SJCRH30 (cell line): ENCODE measurements around the gene MEPE. TPM values are rescaled to one million over a fixed set of nuclear protein-coding genes. Genes with fewer than 3 reads are reported as not detected.
"Not testable (repeated sequence)": the region's sequence is repeated elsewhere in the genome, so short reads cannot be mapped to it uniquely, and the experiment has no call there.

Experiments
- DNase-seq, 2 experiments: peaks; one replicate each; pipeline ENCODE4 v3.0.0-alpha.2; 2015 to 2020
- H3K27ac ChIP-seq: fragments of 250-450 bp; sonication (Bioruptor Pico); 2 replicates; pipeline ENCODE4 v1.5.1; 2020; ENCODE audit warnings: mild to moderate bottlenecking, moderate library complexity
- H3K27me3 ChIP-seq: fragments of 250-450 bp; sonication (Bioruptor Pico); 2 replicates; pipeline ENCODE4 v1.5.1; 2020; ENCODE audit warnings: mild to moderate bottlenecking, moderate library complexity
- H3K36me3 ChIP-seq: fragments of 250-450 bp; sonication (Bioruptor Pico); 2 replicates; pipeline ENCODE4 v1.5.1; 2020; ENCODE audit warnings: mild to moderate bottlenecking, moderate library complexity
- H3K4me1 ChIP-seq: fragments of 250-450 bp; sonication (Bioruptor Pico); 2 replicates; pipeline ENCODE4 v1.5.1; 2020; ENCODE audit warnings: mild to moderate bottlenecking, moderate library complexity
- H3K4me3 ChIP-seq: fragments of 250-450 bp; sonication (Bioruptor Pico); 2 replicates; pipeline ENCODE4 v1.5.1; 2020; ENCODE audit warnings: mild to moderate bottlenecking, moderate library complexity
- H3K9me3 ChIP-seq: fragments of 250-450 bp; sonication (Bioruptor Pico); replicated peaks from 2 replicates; pipeline ENCODE4 v1.5.1; 2020; ENCODE audit warnings: mild to moderate bottlenecking, moderate library complexity
- total RNA-seq: library from RNA; depleted of rRNA; stranded (reverse); fragments of >200 nt; shearing (Covaris generic); gene quantifications from 2 replicates; pipeline ENCODE4 v1.2.3, GENCODE V29; 2014; rRNA removed

MEPE gene
- total RNA-seq, 1 experiment from 2014 or later, result not detected

- no peak for DNase-seq
- H3K4me1 ChIP-seq, result no peaks in the 10 kb centered on the region
Measured at GRCh38 chr4:87884976-87885549, 52.3 kb downstream of the MEPE start.

DNA sequence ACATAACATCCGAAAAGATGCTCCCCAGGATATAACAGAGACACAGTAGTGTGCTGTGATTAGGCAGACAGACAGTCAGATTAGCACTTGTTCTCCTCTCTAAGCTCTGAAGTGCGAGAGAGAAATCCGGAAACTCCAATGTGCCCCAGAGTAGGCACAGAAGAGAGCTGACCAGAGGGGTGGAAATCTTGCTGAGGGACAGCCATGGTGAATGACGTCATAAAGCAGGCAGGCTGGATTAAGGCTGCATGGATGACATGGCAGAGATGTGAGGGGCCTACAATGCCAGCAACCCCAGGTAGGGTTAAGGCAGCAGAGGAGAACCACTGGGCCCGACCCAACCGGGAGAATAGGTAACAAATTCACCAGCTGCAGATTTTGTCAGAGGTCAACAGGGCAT, 53.3 kb downstream of the MEPE start:
- H3K4me3 ChIP-seq, result no peak overlapping the region
- no peak for DNase-seq

More at GRCh38 chr4:87884976-87885549, 52.3 kb downstream of the MEPE start:
- Histone ChIP-seq H3K27me3 (no peaks in the 10 kb centered on the region), H3K4me3 (no peak overlapping the region), H3K36me3 (no peaks in the 10 kb centered on the region), H3K9me3 (no peaks in the 10 kb centered on the region), H3K27ac (no peak overlapping the region)

GRCh38 chr4:87890753-87891152, 58.0 kb downstream of the MEPE start:
- not testable (repeated sequence) for H3K4me3 ChIP-seq, H3K27me3 ChIP-seq, H3K36me3 ChIP-seq, H3K27ac ChIP-seq, DNase-seq, H3K9me3 ChIP-seq, H3K4me1 ChIP-seq

More for the DNA sequence above, 53.3 kb downstream of the MEPE start:
- no peaks in the 10 kb centered on the region for H3K27me3 ChIP-seq
- H3K9me3 ChIP-seq, result no peaks in the 10 kb centered on the region
- H3K27ac ChIP-seq, result no peak overlapping the region
- no peaks in the 10 kb centered on the region for H3K36me3 ChIP-seq
- H3K4me1 ChIP-seq, result no peaks in the 10 kb centered on the region

- Histone ChIP-seq H3K4me3 (no peak overlapping the region), H3K27ac (no peak overlapping the region), H3K9me3 (no peaks in the 10 kb centered on the region), H3K27me3 (no peaks in the 10 kb centered on the region; the same call in 1 of the 2 replicates), H3K36me3 (no peaks in the 10 kb centered on the region), H3K4me1 (no peaks in the 10 kb centered on the region)
- peak; percentile 12 to 28 for DNase-seq
Measured at GRCh38 chr4:87895964-87896621, 63.3 kb downstream of the MEPE start.

Other genes starting within 250 kb of the MEPE start
- 0.03 and 0.06 TPM in 2 replicates for gene DSPP, start 224.4 kb upstream of the MEPE start, total RNA-seq
- gene DMP1, start 182.7 kb upstream of the MEPE start, total RNA-seq, result 0.25 and 0.36 TPM in 2 replicates
- not detected in 2 replicates for gene IBSP, start 33.4 kb upstream of the MEPE start, total RNA-seq
- 0.38 and 0.87 TPM in 2 replicates for gene SPP1, start 142.7 kb downstream of the MEPE start, total RNA-seq
- gene PKD2, start 174.7 kb downstream of the MEPE start, total RNA-seq, result 32.1 and 34.2 TPM in 2 replicates